ENCODE data around the gene NUTF2. TPM values are rescaled to one million over a fixed set of nuclear protein-coding genes. Genes with fewer than 3 reads are reported as not detected.

Gene NUTF2
- total RNA-seq, 1 experiment from 2014 or later, result 224 TPM

GRCh38 chr16:67822511-67822910 lies 24.2 kb upstream of the NUTF2 start:
- no peak for TF ChIP-seq CTCF (IDR thresholded peaks at IDR 0.05; ENCODE audit: unreplicated experiment)
- H3K36me3 Mint-ChIP-seq (ENCODE audit: insufficient read depth, unreplicated experiment), result no peaks in the 10 kb centered on the region
- no TSS peak for BruUV-seq (replicated peaks)
- no peak for DNase-seq
- intact Hi-C loops (cut with micrococcal nuclease; ENCODE audit: unreplicated experiment), result no loop called here
- peaks cover 23% of the 10 kb centered on the region for H3K27me3 Mint-ChIP-seq (ENCODE audit: unreplicated experiment)
- H3K9me3 Mint-ChIP-seq (ENCODE audit: low read depth, unreplicated experiment), result no peaks in the 10 kb centered on the region
- H3K4me3 Mint-ChIP-seq (ENCODE audit: low read depth, unreplicated experiment), result no peak overlapping the region
- CTCF ChIA-PET, result no interaction called here
- H3K4me1 Mint-ChIP-seq (ENCODE audit: low read depth, unreplicated experiment), result no peaks in the 10 kb centered on the region
- no peak overlapping the region for H3K27ac Mint-ChIP-seq (ENCODE audit: unreplicated experiment)

DNA sequence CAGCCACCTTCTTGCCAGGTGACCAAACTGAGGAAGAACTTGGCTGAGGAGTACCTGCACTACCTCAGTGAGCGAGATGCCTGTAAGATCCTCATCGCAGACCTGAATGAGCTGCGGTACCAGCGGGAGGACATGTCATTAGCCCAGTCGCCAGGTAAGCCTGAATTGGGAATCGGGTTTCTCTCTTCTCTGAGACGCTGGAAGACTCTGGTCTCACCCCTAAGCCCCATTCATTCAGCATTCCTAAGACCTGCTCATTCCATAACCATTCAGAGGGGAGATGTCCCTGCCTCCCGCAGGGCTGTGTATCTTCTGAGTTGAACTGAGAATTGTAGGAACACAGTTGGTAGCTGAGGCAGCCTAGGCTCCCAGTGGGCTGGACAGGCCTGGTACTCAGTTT lies 21.6 kb upstream of the NUTF2 start:
- intact Hi-C loops (cut with micrococcal nuclease; ENCODE audit: unreplicated experiment), result no loop called here
- Mint-ChIP-seq H3K27ac (ENCODE audit: unreplicated experiment) (no peak overlapping the region), H3K4me3 (ENCODE audit: low read depth, unreplicated experiment) (no peak overlapping the region), H3K36me3 (ENCODE audit: insufficient read depth, unreplicated experiment) (peaks cover 4% of the 10 kb centered on the region), H3K9me3 (ENCODE audit: low read depth, unreplicated experiment) (no peaks in the 10 kb centered on the region), H3K27me3 (ENCODE audit: unreplicated experiment) (peaks cover 23% of the 10 kb centered on the region), H3K4me1 (ENCODE audit: low read depth, unreplicated experiment) (no peaks in the 10 kb centered on the region)
- CTCF ChIA-PET, result no interaction called here
- BruUV-seq (replicated peaks), result no TSS peak
- no peak for DNase-seq
- TF ChIP-seq CTCF (IDR thresholded peaks at IDR 0.05; ENCODE audit: unreplicated experiment), result no peak

GRCh38 chr16:67825906-67826305 lies 20.8 kb upstream of the NUTF2 start:
- intact Hi-C loops (cut with micrococcal nuclease; ENCODE audit: unreplicated experiment), result no loop called here
- no TSS peak for BruUV-seq (replicated peaks)
- H3K4me3 Mint-ChIP-seq (ENCODE audit: low read depth, unreplicated experiment), result no peak overlapping the region
- peaks cover 23% of the 10 kb centered on the region for H3K27me3 Mint-ChIP-seq (ENCODE audit: unreplicated experiment)
- H3K9me3 Mint-ChIP-seq (ENCODE audit: low read depth, unreplicated experiment), result no peaks in the 10 kb centered on the region
- no peaks in the 10 kb centered on the region for H3K4me1 Mint-ChIP-seq (ENCODE audit: low read depth, unreplicated experiment)
- DNase-seq, result no peak
- CTCF ChIA-PET, result interaction anchor here (0.6 kb wide), 1 partner anchor 1047 kb away, joined by 3 read pairs; no protein-coding TSS in a partner anchor
- peaks cover 6% of the 10 kb centered on the region for H3K36me3 Mint-ChIP-seq (ENCODE audit: insufficient read depth, unreplicated experiment)
- no peak overlapping the region for H3K27ac Mint-ChIP-seq (ENCODE audit: unreplicated experiment)
- TF ChIP-seq CTCF (IDR thresholded peaks at IDR 0.05; ENCODE audit: unreplicated experiment), result no peak

GRCh38 chr16:67828651-67829050 lies 18.1 kb upstream of the NUTF2 start:
- no peak for DNase-seq
- H3K4me1 Mint-ChIP-seq (ENCODE audit: low read depth, unreplicated experiment), result no peaks in the 10 kb centered on the region
- no peak overlapping the region for H3K4me3 Mint-ChIP-seq (ENCODE audit: low read depth, unreplicated experiment)
- CTCF ChIA-PET, result no interaction called here
- H3K27me3 Mint-ChIP-seq (ENCODE audit: unreplicated experiment), result peaks cover 20% of the 10 kb centered on the region
- TF ChIP-seq CTCF (IDR thresholded peaks at IDR 0.05; ENCODE audit: unreplicated experiment), result no peak
- H3K36me3 Mint-ChIP-seq (ENCODE audit: insufficient read depth, unreplicated experiment), result peaks cover 29% of the 10 kb centered on the region
- intact Hi-C loops (cut with micrococcal nuclease; ENCODE audit: unreplicated experiment), result no loop called here
- H3K9me3 Mint-ChIP-seq (ENCODE audit: low read depth, unreplicated experiment), result no peaks in the 10 kb centered on the region
- no peak overlapping the region for H3K27ac Mint-ChIP-seq (ENCODE audit: unreplicated experiment)
- BruUV-seq (replicated peaks), result no TSS peak
